Glomerular visceral epithelial cell (primary cell): ENCODE measurements around the gene CEP350.
"Not testable (repeated sequence)": the region's sequence is repeated elsewhere in the genome, so short reads cannot be mapped to it uniquely, and the experiment has no call there.

Experiments
- DNase-seq: peaks from one replicate; pipeline ENCODE4 v3.0.0-alpha.2; 2016; ENCODE audit errors: extremely low spot score

Gene CEP350

GRCh38 chr1:179990847-179991246 lies 36.2 kb downstream of the CEP350 start:
- DNase-seq, result no peak

GRCh38 chr1:179995576-179995975 lies 41.0 kb downstream of the CEP350 start:
- DNase-seq, result no peak

- no peak for DNase-seq
These were observed 41.5 kb downstream of the CEP350 start for GRCh38 chr1:179996099-179996498.

GRCh38 chr1:180000575-180000974 lies 46.0 kb downstream of the CEP350 start:
- DNase-seq, result no peak

- no peak for DNase-seq
These were observed 47.8 kb downstream of the CEP350 start for GRCh38 chr1:180002437-180002836.

GRCh38 chr1:180003026-180003695 lies 48.6 kb downstream of the CEP350 start:
- no peak for DNase-seq

GRCh38 chr1:180006762-180007161 lies 52.2 kb downstream of the CEP350 start:
- DNase-seq, result not testable (repeated sequence)

GRCh38 chr1:180020017-180020416 lies 65.4 kb downstream of the CEP350 start:
- DNase-seq, result no peak

GRCh38 chr1:180026556-180026955 lies 71.9 kb downstream of the CEP350 start:
- DNase-seq, result no peak

- DNase-seq, result no peak
These were observed 73.4 kb downstream of the CEP350 start for GRCh38 chr1:180027949-180028445.

- no peak for DNase-seq
These were observed 74.3 kb downstream of the CEP350 start for GRCh38 chr1:180028864-180029263.

GRCh38 chr1:180029524-180030135 lies 75.0 kb downstream of the CEP350 start:
- DNase-seq, result no peak

- no peak for DNase-seq
These were observed 77.1 kb downstream of the CEP350 start for GRCh38 chr1:180031664-180032063.

- no peak for DNase-seq
These were observed 78.8 kb downstream of the CEP350 start for GRCh38 chr1:180033390-180033789.

GRCh38 chr1:180040034-180040433 lies 85.4 kb downstream of the CEP350 start:
- peak; percentile 12 for DNase-seq

GRCh38 chr1:180041582-180041981 lies 87.0 kb downstream of the CEP350 start:
- no peak for DNase-seq

GRCh38 chr1:180042988-180043622 lies 88.5 kb downstream of the CEP350 start:
- DNase-seq, result no peak

- no peak for DNase-seq
These were observed 89.2 kb downstream of the CEP350 start for GRCh38 chr1:180043785-180044184.

- DNase-seq, result no peak
These were observed 92.1 kb downstream of the CEP350 start for GRCh38 chr1:180046674-180047073.

GRCh38 chr1:180053594-180054567 lies 99.3 kb downstream of the CEP350 start:
- DNase-seq, result no peak

GRCh38 chr1:180057883-180058396 lies 103.3 kb downstream of the CEP350 start:
- no peak for DNase-seq

- DNase-seq, result no peak
These were observed 106.4 kb downstream of the CEP350 start for GRCh38 chr1:180061019-180061418.
